ENCODE data around the gene P2RY13.
A peak's percentile ranks its signal among the peaks of the same experiment; 100 is the strongest.

The P2RY13 gene

DNA sequence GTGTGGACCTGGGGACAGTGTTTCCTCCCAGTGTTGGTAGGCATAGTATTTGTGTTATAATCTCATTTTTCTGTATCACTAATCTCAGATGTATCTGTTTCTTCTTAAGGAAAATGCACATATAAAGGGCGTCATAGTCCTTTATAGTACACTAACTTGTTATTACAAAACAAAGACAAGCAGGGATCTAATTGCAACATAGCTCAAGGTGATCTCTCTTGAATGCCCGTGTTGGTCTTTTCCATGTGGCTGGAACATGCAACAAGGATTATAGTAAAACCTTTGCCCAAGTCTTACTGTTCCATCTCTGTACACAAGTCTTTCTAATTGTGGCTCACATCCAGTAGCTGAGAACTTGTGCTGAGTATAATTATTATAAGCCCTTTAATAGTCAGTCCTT lies 9.2 kb downstream of the P2RY13 start:
- no peak for DNase-seq (ENCODE audit: low spot score)

DNA sequence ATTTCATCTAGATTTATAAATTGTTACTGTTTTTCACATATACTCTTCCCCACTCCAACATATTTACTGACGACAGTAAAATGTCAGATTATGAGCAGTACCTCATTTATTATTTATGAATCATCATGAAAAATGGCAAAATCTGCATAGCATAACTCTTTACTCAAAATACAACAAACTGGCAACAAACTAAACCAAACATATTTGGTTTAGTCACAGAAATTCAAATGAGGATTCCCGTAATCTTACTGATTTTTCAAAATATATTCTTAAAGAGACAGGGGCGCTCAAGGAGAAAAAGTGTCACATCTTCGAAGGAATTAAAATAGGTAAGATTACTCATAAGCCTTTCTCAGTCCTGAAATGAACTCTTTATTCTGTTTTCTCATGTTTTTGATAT lies 9.7 kb downstream of the P2RY13 start:
- no peak for DNase-seq (ENCODE audit: low spot score)

DNA sequence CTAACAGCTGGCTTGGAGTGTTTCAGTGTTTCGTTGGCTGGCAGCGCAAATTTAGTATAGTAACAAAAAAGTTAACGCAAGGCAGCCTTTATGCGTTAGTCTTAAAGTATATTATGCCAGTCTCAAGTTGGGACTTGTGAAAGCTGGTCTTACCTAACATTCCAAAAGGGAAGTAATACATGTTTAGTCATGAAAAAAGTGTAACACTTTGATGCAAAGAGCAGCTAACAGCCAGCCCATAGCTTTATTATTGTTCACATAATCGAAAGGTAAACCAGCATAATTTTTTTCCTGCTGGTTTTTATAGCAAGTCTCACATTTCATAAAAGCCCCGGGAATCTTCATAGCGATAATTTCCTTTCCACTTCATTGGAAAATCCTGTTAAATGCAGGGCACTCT lies 10.4 kb downstream of the P2RY13 start:
- no peak for DNase-seq (ENCODE audit: low spot score)

DNA sequence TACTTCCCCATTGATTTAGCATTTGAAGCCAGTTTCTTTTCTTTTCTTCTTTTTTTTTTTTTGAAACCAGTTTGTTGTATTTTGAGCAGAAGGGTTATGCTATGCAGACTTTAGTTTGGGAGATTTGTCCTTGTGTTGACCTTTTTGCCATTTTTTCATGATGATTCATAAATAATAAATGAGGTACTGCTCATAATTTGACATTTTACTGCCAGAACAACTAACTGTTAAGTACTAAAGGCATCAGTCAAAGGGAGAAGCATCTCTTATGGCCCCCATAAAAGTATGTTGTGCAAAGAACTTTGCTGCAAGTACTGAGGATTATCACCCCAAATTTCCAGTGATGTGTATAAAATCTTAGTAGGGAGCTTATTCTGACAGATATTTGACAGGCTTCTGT lies 11.0 kb downstream of the P2RY13 start:
- DNase-seq (ENCODE audit: low spot score) = no peak

DNA sequence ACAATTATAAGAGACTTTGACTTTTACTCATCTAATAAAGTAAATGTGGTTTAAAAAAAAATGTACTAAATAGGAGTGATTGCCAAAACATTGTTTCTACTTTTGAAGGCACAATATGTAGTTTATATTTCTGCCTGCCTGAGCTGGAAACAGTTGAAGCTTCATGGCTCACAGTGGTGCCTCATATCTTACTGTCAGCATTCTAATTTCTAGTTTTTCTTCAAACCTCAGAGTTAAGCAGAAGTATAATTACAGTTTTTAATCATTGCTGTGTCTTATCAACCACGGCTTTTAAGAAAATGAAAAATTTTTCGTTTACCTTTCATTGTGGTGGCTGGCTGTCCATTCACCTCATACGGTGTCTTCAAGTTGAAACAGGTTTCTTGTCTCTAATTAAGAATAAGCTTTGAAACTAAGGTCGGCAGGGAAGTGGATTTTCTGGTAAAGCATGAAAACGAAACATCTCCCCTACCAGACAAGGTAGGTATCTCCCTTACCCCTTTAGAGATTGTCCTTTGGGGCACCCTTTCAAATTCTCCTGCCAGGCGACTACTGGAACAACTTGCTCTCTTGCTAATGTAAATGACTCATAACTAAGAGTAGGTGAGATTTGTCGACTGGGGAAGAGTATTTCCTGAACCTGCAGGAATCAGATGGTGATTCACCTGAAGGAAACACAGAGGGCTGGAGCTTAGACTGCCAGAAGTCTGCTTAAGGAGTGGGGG lies 12.9 kb downstream of the P2RY13 start, which contains the start of gene GPR87:
GPR87 (minus strand) TSS at position 554 of the 725 bp plus-strand sequence. CDS start 16,720 bp downstream, outside the sequence.
- DNase-seq (ENCODE audit: low spot score) = peak; percentile 10

DNA sequence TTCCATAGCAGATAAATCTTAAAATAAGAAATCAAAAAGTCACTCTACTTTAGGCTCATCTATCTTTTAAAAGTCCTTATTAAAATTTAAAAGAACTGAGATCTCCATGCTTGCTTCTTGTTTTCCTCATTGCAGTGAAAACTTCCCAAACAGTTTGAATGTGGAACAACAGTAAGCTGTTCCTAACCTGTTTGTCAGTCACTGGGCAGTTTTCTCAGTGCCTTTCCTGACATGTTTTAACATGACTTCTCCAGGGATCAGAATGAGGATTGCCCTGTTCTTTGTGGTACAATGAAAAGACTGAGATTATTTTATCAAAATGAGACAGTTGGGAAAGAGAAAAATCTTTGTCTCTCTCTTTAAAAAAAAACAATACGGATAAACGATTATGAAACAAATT lies 13.5 kb downstream of the P2RY13 start:
- no peak for DNase-seq (ENCODE audit: low spot score)

DNA sequence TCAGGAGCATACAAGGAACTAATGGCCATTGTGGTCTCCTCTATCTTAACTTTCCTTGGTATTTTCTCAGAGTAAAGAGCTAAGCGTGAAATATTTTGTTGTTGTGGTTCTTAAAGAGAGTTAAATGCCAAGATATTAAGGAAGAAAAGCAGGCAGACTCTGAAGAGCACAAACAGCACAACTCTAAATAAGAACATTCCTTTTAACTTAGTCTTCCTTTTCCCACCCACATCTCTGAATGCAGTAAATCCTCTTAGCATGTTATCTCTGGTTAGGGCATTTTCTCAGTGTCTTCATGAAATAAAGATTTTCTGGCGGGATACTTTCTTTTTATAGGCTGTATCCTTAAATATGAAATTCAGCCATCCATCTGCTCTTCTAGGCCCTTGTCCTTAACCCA lies 14.2 kb downstream of the P2RY13 start:
- DNase-seq (ENCODE audit: low spot score) = no peak

DNA sequence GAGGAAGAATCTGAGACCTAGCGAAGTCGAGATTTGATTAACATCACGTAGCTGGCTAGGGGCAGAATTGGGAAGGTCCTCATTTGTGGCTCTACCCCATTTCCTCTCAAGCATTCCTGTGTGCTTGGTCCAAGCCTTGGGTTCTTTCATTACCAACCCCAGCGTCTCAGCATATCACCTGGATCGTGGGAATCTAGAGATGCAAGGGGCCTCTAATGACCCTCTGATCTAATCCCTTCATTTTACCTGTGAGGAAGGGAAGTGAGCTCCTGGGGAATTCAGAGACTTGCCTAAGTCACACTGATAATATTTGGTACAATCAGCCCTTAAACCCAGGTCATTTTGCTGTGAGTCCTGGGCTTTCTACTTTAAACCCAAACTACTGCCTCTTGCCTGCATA lies 14.8 kb downstream of the P2RY13 start:
- DNase-seq (ENCODE audit: low spot score) = no peak

DNA sequence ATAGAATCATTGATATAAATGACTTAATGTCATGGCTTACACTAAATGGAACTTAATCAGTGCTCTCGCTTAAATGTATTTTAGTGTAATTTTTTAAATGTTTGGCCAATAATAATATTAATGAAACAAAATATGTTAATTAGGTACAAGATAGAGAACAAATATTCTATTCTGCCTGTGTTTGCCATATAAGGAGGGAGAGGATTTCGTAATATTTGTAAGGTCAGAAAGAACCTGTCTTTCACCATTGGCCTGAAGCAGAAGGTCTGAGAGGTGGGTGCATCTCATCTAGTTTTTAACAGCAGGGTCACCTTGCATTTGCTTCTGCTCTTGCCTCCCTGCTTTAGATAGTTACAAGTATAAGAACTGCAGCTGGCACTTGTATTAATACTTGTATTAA lies 15.2 kb downstream of the P2RY13 start:
- DNase-seq (ENCODE audit: low spot score) = no peak

DNA sequence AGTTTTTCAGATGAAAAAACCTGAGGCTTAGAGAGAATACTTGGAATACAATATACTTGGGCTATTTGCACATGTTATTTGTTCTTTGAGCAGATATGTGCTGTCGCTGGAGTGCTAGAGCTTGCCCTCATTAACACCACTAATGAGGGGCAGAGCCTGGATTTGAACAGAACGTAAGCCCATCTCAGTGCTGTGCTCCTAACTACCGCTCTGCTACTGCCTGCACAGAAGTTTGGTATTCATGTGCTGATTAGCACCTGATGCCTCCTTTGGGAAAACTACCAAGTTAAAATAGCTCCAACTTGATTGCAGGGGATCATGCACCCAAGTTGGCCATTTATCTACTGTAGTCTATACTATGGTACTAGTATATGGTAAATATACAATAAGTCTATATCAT lies 16.4 kb downstream of the P2RY13 start:
- no peak for DNase-seq (ENCODE audit: low spot score)

DNA sequence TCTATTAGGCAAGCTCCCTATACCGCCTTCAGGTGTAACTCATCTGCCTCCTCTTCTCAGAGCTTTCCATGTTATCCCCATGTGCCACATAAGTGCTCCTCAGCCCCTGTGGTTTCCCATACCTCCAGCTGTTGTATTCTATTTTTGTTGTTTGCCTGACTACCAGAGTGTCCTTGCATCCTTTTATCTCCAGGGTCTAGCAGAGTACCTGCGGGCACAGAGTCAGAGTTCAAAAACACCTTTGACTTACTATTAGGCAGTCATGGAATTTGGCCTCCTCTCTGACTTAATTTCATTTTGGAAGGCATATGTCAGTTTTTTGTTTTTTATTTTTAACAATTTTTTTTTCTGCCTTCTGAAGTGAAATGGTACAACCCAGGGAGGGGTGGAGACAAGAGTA lies 19.8 kb downstream of the P2RY13 start:
- no peak for DNase-seq (ENCODE audit: low spot score)

DNA sequence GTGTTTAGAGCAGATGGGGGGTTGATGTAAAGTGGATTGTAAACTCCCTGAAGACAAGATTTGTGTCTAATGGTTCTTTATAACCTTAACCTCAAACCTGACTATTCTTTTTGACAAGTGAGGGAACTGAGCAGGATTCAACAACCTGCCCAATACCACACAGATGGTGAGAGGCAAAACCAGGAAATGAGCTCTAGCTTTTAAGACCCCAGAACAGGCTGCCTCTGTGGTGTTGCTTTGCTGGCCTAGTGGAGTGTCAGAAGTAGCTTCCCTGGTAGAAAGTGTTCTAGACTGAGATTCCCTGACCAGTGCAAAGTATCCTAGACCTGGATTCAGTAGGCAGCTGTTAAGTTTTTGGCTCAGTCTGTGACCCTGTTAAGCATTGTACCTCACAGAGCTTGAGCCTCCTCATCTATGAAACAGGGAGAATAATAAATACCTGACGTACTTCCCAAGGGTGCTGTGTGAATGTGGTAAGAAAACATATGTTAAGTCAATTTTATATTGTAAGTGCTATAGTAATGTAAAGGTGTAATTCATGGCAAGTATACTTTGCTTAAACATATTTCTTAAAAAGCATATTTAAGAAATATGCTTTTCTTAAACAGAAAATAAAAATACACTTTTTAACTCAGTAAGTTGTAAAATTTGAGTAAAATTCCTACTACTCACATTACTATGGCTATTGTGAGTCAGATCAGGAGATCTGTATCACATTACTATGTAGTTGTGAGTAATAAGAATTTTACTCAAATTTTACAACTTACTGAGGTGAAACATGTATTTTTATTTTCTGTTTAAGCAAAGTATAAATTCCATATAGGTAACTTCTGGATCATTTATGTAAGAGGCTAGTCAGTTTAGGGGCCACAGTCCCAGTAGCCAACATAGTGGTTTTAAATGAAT lies 21.5 kb downstream of the P2RY13 start:
- no peak for DNase-seq (ENCODE audit: low spot score)

DNA sequence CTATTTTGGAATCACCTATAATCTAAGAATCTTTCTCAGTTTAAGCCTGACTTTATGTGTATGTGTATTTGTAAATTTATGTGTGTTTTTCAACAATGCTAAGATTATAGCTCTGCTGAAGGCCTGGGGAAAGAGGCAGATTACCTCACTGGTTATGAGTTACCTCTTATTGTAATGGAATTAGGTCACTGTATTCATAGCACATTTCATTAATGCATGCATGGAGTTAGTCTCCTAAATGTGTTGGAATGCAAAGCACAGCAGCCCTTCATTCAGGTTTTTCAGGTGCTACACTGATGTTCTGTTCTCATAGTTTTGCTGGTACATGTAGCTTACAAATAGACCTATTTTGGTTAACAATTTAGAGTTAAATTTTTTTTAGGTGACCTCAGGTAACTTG lies 22.2 kb downstream of the P2RY13 start:
- DNase-seq (ENCODE audit: low spot score) = no peak

DNA sequence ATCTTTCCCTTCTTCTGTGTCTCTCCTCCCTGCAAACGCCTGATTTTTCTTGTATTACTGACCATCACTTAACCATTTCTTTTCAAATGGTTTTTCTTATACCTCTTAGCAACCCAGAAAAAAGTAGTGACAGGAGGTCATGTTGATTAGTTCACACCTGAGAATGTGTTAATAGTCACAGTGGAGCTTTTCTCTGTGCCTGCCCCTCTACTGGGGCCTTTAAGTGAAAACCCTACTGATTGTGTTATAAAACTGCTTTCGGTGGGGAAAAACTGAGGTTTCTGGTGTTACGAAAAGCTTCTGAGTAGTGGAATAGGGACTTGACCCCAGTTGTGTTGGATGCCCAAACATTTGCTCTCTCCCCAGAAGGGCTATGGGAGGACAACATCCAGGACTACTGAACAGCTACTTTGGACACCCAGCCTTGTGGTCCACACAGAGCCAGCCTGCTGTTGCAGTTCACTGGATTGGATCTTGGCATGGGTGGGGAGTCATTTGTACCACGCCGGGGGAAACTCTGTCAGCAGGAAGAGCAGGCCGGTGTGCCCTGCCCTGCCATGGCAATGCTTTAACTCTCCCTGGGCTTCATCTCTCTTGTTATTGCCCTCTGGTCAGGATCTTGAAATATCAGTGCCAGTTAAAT lies 23.1 kb downstream of the P2RY13 start:
- no peak for DNase-seq (ENCODE audit: low spot score)

DNA sequence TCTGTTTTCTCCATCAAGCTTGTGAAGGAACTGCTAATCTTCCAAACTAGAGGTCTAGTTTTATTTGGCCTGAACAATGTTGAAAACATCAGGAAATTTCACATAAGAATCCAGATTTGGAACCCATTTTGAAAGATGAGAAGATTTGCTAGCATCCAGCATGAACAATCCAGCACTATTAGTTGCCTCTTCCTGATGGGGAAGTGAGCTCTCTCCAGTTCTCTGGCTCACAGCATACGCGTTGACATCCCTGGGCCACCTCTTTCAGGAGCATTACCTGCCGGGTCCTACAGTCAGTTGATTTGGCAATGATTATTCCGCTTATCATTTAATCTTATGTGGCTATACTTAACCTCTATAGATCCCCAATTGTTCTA lies 23.6 kb downstream of the P2RY13 start:
- DNase-seq (ENCODE audit: low spot score) = no peak

DNA sequence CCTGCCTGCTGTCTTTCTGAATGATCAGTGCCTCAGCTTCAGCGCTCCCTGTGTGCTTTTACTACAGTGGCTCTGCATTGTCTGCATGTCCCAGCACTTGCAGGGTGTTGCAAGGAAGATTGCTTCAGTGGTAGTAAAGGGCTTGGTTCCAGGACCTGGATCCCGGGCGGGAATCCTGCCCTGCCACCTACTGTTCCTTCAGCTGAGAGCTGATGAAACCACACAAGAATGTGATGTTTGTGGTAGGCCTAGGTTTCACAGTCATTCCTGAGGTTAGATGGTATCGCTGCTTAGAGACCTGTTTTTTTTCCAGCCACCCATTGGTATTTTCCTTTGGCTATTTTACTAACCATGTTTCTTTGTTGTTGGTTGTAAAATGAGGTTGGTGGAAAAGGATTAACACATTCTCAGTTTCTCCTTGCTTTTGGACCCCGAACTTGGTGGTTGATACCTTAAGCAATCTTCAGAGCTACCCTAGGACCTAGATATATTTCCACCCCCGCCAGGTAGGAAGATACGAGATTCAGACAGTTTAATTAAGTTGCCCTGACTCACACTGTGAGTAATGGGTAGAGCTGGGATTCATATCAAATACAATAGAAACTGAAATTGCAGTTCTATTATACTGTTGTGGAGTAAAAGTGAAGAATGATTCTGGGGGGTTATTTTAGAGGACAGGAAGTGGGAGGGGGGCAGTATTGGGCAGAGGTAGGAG lies 24.1 kb downstream of the P2RY13 start:
- DNase-seq (ENCODE audit: low spot score) = no peak

DNA sequence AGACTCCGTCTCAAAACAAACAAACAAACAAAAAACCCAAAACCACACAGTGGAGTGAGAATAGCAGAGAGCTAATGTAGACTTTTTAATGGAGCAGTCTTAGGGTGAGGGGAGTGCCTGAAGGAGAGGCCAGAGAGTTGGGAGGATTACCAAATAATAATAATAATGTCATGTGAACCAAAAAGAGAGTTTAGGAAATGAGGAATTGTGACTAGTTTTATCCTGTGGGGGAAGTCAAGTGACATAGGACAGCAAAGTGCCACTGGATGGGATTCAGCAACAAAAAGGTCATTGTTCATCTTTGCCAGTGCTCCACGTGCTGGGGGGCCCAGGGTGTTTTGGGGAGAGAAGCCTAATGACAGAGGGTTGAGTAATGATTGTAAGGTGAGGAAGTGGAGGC lies 25.6 kb downstream of the P2RY13 start:
- no peak for DNase-seq (ENCODE audit: low spot score)

DNA sequence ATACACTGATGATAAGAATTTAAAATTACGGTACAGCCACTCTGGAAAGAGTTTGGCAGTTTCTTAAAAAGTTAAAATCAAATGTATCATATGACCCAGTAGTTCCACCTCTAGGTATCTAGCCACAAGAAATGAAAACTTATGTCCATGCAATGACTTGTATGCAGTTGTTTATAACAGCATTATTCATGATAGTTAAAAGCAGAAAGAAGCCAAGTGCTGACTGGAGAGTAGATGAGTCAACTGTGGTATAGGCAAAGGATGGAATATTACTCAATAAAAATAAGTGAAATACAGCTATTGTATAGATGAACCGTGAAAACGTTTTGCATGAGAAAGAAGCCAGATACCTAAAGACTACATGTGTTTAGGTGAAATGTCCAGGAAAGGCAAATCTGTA lies 27.6 kb downstream of the P2RY13 start:
- DNase-seq (ENCODE audit: low spot score) = no peak

DNA sequence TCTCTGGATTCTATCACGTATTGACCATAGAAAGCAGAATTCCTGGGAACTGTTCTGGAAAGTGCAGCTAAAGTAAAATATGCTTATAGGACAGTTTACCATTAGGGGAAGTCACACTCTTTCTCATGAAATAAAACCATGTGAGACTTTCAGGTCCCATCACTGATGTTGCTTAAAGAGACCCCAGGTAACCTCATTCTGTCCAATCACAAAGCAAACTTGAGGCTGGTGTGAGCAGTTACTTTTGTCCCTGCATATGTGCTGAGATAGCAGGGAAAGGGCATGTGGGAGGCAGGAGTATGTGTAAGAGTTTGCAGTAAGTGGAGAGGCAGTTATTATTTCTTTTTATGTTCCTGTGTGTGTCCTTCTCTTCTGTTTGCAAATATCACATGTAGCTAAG lies 28.8 kb downstream of the P2RY13 start:
- no peak for DNase-seq (ENCODE audit: low spot score)

DNA sequence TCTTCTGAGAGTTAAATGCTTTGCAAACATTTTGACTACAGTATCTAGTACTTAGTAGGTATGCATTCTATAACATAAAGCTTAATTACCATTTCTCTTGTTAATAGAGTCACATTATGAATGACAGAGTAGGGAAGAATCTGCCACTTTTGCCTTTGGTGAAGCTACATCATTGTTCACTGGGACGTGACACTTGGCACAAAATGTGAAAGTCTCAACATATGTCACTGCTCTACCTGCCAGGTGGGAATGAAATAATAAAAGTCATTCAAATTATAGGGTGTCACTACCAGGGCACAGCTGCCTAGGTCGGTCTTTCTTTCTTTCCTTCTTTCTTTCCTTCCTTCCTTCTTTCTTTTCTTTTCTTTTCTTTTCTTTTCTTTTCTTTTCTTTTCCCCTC lies 30.3 kb downstream of the P2RY13 start:
- DNase-seq (ENCODE audit: low spot score) = no peak

DNA sequence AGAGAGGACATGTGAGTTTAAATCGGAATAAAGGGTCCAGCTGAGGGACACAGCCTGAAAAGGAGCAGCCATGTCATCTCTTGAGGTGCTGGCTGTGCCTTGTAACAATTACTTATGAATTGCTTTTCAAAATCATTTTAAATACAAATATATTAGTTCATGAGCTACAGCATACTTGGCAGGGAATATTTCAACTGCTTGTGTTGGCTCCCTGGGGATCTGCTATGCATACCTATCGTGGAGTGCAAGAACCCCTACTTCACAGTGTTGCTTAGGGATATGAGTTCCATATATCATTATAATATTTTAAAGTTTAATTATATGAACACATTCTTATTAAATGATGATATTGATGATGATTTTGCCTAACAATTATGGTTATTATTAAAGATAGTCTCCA lies 31.9 kb downstream of the P2RY13 start:
- DNase-seq (ENCODE audit: low spot score) = no peak

DNA sequence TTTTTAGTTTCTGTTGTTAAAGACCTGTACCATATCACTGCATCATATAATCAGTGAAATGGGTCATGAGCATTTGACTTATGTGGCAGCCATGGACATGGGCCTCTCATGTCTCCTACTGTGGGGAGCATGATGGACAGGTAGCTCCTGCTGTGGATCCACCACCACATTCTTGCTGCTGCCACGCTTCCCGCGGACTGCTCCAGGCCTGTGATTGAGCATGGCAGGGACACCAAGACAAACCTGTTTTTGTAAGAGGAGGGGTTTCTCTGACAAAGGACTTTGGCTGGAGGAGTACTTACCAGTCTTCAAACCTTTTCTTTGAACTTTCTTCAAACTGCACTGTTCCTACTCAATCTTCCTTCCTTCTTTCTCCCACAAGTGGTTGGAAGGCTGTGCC lies 33.1 kb downstream of the P2RY13 start:
- no peak for DNase-seq (ENCODE audit: low spot score)

Data from CD4-positive, alpha-beta T cell treated with Interleukin-2 at 100 ng/mL for 4 hours (primary cell).